OCI-M2 (cell line): ENCODE measurements around the gene EPHA10.

Experiments
- DNase-seq: peaks from one replicate; lab custom pipeline; 2025; ENCODE audit not compliant: unreplicated experiment; lab: John Stamatoyannopoulos, UW

Gene EPHA10

DNA sequence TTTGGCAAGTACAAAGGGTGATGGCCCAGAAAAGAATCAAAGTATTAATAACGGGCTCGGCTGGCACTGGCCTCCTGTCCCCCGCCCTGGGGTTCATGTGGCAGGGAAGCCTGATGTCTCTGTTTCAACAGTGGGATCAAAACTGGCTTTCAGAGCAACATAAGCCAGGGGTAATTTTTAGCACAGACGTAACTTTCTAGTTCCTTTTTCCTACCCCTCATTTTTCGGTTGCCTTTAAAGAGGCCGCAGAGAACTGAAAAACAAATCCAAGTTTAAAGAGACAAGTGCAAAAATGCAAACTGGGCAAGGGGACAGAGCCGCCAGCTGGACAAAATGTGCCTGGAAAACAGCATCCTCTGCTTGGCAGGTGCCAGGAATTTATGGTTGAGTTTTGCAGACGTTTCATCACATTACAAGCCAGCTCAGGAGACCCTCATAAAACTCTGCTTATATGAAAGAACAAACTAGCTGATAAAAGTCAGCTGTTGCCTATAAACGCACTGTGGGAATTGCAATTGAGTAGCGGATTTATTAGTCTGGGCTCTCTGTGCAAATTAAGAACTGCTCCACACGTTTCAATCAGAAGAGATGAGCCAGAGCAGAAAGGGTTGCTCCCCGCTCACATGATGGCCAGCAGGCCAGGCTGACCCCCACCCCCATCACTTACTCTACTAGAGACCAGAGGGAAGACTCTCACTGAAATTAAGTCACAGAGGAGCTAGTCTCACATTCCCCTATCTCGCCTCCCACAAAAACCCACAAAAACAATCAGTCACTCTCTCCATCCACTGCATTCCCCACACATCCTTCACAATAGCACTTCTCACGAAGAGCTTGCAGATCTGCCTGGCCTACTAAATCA is 88.4 kb downstream of the EPHA10 start:
- no peak for DNase-seq

DNA sequence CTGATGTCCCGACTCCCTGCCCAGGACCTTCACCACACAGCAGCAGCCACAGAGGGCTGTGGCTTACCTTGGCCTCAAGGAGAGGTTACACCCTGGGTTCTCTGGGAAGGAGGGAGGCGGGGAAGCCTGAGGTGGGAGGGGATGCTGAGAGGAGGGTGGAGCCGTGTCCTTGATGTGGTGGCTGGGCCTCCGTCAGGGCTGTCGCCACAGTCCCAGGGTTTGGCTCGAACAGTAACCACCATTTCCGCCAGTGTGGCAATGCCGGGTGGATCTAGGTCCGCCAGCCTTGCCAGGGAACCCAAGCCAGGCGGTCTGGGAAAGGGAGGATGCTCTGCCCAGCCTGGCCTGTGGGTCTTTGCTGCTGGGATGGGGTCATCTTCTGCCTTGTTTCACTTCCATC is 91.0 kb downstream of the EPHA10 start:
- DNase-seq = no peak

DNA sequence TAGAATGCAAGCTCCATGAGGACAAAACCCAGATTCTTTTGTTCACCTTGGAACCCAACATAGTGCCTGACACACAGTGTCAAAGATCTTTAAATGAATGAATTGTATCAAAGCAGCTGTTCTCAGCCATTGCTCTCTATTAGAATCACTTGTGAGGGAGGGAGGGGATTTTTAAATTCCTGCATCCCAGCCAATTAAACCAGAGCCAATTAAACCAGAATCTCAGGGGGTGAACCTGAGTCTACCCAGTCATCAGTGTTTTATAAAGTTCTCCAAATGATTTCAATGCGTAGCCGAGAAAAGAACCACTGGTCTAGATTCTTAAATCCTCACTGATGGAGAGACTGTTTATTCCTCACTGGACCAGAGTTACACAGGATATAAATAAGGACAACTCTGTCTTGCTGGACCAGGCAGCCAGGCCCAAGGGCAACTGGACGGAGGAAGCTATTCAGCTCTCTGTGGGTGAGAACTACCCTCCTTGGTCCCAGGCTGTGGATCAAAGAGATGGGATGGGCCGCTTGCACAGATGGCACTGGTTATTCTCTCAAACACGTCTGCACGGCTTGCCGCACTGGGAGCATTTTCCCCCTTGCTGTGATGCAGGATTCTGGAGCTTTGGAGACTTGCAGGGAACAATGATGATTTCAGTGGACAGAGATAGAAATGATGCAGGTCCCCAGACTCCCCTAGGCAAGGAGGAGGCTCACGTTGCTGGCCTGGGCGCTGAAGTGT is 92.6 kb downstream of the EPHA10 start:
- DNase-seq = no peak

DNA sequence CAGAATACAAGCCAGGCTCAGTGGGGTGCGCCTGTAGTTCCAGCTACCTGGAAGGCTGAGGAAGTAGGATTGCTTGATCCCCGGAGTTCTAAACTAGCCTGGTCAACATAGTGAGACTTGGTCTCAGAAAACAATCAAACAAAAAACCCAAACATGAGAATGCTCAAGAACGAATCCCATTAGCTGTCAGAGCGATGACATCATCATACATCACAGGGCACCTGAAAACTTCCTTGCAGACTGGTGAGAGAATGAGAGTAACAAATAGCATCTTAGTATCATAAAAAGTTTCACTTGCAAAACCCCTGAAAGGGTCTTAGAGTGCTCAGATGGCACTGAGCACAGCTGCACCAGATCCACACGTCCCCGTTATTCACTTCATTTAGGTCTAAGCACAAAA is 93.7 kb downstream of the EPHA10 start:
- DNase-seq = no peak

DNA sequence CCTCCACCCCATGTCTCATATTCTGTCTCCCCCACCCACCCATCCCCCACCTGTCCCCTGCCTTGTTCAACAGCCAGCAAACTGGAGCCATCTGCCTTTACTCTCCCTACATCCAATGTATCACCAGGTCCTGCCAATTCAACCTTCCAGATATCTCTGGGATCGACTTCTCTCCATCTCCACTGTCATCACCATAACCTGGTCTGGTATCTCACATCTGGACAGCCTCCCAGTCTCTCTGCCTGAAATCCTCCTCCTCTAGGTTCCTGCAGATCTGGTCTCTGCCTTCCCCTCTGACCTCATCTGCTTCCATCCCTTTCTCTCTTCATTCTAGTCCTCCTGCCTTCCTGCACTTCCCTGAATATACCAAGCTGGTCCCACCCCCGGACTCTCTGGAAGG is 94.8 kb downstream of the EPHA10 start:
- no peak for DNase-seq

DNA sequence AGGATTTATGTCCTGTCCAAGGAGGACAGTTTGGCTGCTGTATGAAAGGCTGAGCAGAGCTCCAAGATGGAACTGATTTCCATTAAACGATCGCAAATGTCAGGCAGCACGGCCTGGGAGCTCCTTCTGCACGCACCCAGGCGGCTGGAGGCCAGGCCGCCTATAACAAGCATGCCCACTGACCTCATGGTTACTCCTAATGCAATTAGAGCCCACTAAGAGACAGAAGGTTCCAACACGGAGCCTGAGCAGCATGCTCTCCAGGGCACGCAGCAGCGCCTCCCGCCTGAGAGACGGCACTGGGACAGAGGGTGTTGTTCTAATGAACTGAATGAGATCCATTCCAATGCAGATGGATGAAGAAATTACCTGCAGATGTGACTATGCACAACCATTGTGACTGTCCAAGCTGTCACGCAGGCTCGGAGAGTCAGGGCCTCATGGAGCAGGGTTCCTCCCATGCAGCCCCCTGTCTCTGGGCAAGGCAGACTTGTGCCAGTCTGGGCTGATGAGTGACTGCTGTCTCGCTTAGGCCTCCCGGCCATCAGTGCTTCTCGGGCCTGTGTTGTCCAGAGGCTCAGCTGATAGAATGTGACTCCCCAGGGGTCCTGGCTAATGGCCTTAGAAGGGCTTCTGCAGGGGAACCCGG is 97.8 kb downstream of the EPHA10 start:
- DNase-seq = no peak

GRCh38 chr1:37666241-37666867 is 98.6 kb downstream of the EPHA10 start:
- DNase-seq = no peak
